Natural killer cell (primary cell): ENCODE data around the gene NRF1. TPM values are rescaled to one million over a fixed set of nuclear protein-coding genes. Genes with fewer than 3 reads are reported as not detected.
A peak's percentile ranks its signal among the peaks of the same experiment; 100 is the strongest.

Experiments
- ATAC-seq, 3 donors: fragments of 150-1000 bp in 2 of 3; fragments of 200-7000 bp in 1 of 3; cut with Tn5 transposase; 1 replicate in 1 of 3; 2 replicates in 2 of 3; pipeline ENCODE4 v1.10.0; 2021; ENCODE audit warnings: mild to moderate bottlenecking in 2 of 3, moderate library complexity in 2 of 3
- DNase-seq, 2 donors: peaks; one replicate each; pipeline versions ENCODE4 v3.0.0 to v3.0.0-alpha.2; 2013 to 2021; ENCODE audit warnings: mixed read lengths in 1 of 2
- H3K27ac ChIP-seq: one replicate; pipeline ENCODE4 v1.5.1; 2013; ENCODE audit warnings: mild to moderate bottlenecking, low read length
- H3K27me3 ChIP-seq: one replicate; pipeline ENCODE4 v1.6.1; 2013; ENCODE audit warnings: low read length; ENCODE audit not compliant: control insufficient read depth, insufficient read depth
- H3K36me3 ChIP-seq: one replicate; pipeline ENCODE4 v1.6.1; 2013; ENCODE audit warnings: low read length; ENCODE audit not compliant: control insufficient read depth, insufficient read depth
- H3K4me1 ChIP-seq: one replicate; pipeline ENCODE4 v1.6.1; 2013; ENCODE audit warnings: low read length; ENCODE audit not compliant: control insufficient read depth, insufficient read depth
- H3K4me3 ChIP-seq: one replicate; pipeline ENCODE4 v1.5.1; 2013; ENCODE audit warnings: low read length
- H3K9me3 ChIP-seq: one replicate; pipeline ENCODE4 v1.6.1; 2013; ENCODE audit warnings: low read length; ENCODE audit not compliant: control insufficient read depth, insufficient read depth
- H3K27ac Mint-ChIP-seq, 2 donors: one replicate each; pipeline ENCODE4 v1.8.0; 2022; ENCODE audit warnings: mild to moderate bottlenecking in 2 of 2, mixed read lengths in 2 of 2, moderate library complexity in 1 of 2
- H3K27me3 Mint-ChIP-seq, 2 donors: one replicate each; pipeline ENCODE4 v1.8.0; 2022; ENCODE audit warnings: low read depth in 2 of 2, mixed read lengths in 2 of 2
- H3K36me3 Mint-ChIP-seq: one replicate; pipeline ENCODE4 v1.8.0; 2022; ENCODE audit warnings: mixed read lengths
- H3K4me1 Mint-ChIP-seq, 2 donors: one replicate each; pipeline ENCODE4 v1.8.0; 2022; ENCODE audit warnings: mixed read lengths in 2 of 2
- H3K4me3 Mint-ChIP-seq: one replicate; pipeline ENCODE4 v1.8.0; 2022; ENCODE audit warnings: mild to moderate bottlenecking, moderate library complexity, mixed read lengths
- H3K9me3 Mint-ChIP-seq, 2 donors: one replicate each; pipeline ENCODE4 v1.8.0; 2022; ENCODE audit warnings: mixed read lengths in 2 of 2
- WGBS: methylation state at CpG from one replicate; pipeline ENCODE4 v1.1.7; 2013; ENCODE audit warnings: missing lambda C conversion rate; ENCODE audit not compliant: insufficient coverage; 5-methylcytosine and 5-hydroxymethylcytosine counted together
- intact Hi-C: fragments of 100-400 bp; cut with micrococcal nuclease; formaldehyde crosslinking; loops from one replicate; pipeline ENCODE4 v1.14.2; 2022
- total RNA-seq, 4 donors: library from RNA; stranded (reverse); fragments of 120-200 nt in 1 of 4; gene quantifications; one replicate each; pipeline versions ENCODE4 v1.2.3 to v1.2.4, GENCODE V29; 2013 to 2022
- TF ChIP-seq, protein P1 (sequence below): fragments of 200-600 bp; IDR thresholded peaks from one replicate; pipeline ENCODE4 v1.8.0; 2022; ENCODE audit warnings: antibody characterized with exemption

Gene NRF1
- total RNA-seq, 3 donors from 2014 or later (not counting 1 experiment from before 2014, with no cell fraction given): 39.8 to 43.5 (median 40.1) TPM

DNA sequence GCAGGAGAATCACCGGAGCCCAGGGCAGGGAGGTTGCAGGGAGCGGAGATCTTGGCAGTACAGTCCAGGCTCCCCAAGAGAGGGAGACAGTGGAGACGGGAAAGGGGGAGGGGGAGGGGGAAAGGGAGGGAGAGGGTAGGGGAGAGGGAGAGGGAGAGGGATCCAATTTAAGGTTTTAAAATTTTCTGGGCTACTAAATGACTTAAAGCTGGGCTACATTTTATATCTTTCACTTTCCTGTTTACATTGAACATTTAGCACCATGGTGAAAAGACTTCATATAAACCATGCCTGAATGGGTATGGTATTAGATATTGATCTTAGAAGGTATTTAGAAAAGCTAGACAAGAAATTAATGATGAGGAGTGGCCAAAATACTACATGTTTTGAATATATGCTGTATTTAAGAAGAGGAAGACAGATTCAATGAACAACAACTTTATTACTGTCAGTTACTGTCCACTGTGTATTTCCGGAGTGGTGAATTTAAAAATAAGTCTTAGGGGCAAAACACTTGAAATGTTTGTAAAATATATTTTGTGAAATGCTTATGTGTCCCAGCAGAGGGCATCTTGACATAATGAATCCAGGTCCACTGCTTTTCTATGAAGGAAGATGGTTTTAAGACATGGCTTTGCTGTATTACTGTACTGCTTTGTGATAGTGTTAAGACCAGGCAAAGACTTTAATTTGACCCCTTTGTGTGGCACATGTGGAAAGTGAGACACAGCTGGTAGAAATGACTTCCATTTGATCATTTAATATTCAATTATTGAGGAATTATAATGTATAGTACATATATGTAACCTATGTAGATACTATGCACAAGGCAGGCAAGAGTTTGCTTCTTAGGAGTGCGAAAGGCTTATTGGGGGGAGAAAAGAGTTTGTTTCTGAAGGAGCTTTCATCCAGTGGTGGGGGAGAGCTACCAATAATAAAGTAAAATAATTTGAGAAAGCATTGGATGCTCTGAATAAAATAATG is 52.8 kb downstream of the NRF1 start:
- ATAC-seq (peak in 2 of 3 donors; percentile 40 to 42), DNase-seq (peak in 1 of 2 donors; percentile 34)
- Mint-ChIP-seq H3K4me1 (peaks cover 13 to 21% of the 10 kb centered on the region in 2 donors), H3K9me3 (peaks cover 3 to 4% of the 10 kb centered on the region in 2 donors), H3K4me3 (no peak overlapping the region), H3K27me3 (no peaks in the 10 kb centered on the region), H3K36me3 (peaks cover 22% of the 10 kb centered on the region), H3K27ac (peak overlapping the region in 1 of 2 donors; percentile 5)
- WGBS: 73% methylated on average over 5 of the region's 5 CpGs
- TF ChIP-seq, protein P1, sequence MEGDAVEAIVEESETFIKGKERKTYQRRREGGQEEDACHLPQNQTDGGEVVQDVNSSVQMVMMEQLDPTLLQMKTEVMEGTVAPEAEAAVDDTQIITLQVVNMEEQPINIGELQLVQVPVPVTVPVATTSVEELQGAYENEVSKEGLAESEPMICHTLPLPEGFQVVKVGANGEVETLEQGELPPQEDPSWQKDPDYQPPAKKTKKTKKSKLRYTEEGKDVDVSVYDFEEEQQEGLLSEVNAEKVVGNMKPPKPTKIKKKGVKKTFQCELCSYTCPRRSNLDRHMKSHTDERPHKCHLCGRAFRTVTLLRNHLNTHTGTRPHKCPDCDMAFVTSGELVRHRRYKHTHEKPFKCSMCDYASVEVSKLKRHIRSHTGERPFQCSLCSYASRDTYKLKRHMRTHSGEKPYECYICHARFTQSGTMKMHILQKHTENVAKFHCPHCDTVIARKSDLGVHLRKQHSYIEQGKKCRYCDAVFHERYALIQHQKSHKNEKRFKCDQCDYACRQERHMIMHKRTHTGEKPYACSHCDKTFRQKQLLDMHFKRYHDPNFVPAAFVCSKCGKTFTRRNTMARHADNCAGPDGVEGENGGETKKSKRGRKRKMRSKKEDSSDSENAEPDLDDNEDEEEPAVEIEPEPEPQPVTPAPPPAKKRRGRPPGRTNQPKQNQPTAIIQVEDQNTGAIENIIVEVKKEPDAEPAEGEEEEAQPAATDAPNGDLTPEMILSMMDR: peak; percentile 28
- Histone ChIP-seq H3K4me1 (no peaks in the 10 kb centered on the region), H3K27me3 (no peaks in the 10 kb centered on the region), H3K4me3 (no peak overlapping the region), H3K9me3 (peaks cover 14% of the 10 kb centered on the region), H3K27ac (no peak overlapping the region), H3K36me3 (peaks cover 22% of the 10 kb centered on the region)
- intact Hi-C loops: loop anchor here (10.0 kb wide), 2 partner anchors 160 to 350 kb away; no protein-coding TSS in a partner anchor

DNA sequence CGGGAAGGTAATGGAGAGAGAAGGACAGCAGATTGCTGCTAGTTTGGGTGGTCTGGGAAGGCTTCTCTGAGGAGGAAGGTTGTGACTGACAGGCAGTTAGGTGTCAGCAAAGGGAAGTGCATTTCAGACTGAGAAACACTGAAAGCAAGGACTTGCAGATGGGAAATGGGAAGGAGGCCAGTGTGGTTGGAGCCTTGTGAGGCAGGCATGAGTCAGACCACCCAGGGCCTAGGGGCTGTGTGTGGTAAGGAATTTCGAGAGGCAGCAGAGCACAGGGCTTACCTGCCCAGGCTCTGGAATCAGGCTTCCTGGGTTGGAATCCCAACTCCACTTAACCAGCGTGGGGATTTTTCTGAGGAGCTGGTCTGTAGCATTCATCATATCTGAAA is 53.5 kb downstream of the NRF1 start:
- no peaks in the 10 kb centered on the region for H3K27me3 ChIP-seq
- Mint-ChIP-seq H3K27me3 (no peaks in the 10 kb centered on the region), H3K4me3 (no peak overlapping the region), H3K27ac (no peak overlapping the region), H3K9me3 (peaks cover 3 to 4% of the 10 kb centered on the region in 2 donors), H3K4me1 (peaks cover 13 to 21% of the 10 kb centered on the region in 2 donors), H3K36me3 (peaks cover 15% of the 10 kb centered on the region)
- H3K27ac ChIP-seq: no peak overlapping the region
- TF ChIP-seq, protein P1: no peak
- no peaks in the 10 kb centered on the region for H3K4me1 ChIP-seq
- DNase-seq (no peak), ATAC-seq (no peak)
- peaks cover 18% of the 10 kb centered on the region for H3K36me3 ChIP-seq
- no peak overlapping the region for H3K4me3 ChIP-seq
- peaks cover 14% of the 10 kb centered on the region for H3K9me3 ChIP-seq
- WGBS: 87% methylated on average over 3 of the region's 3 CpGs
- intact Hi-C loops: loop anchor here (10.0 kb wide), 2 partner anchors 160 to 350 kb away; no protein-coding TSS in a partner anchor

DNA sequence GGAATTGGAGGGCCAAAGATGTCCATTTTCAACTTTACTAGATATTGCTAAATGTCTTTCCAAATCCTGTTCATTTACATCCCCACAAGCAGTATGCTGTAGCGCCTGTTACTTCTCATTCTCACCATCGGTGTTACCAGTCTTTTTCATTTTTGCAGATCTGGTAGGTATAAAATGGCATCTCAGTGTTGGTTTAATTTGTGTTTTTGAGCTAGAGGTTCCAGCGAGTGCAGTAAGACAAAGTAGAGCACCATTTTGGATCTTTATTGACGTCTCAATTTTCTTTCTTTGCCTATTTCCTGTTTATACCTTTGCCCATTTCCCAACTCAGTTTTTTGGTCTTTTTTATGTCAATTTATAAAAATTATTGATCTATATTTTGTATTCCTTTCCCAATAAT is 55.6 kb downstream of the NRF1 start:
- Histone ChIP-seq H3K4me3 (no peak overlapping the region), H3K27me3 (no peaks in the 10 kb centered on the region), H3K27ac (no peak overlapping the region), H3K9me3 (no peaks in the 10 kb centered on the region), H3K36me3 (peaks cover 10% of the 10 kb centered on the region), H3K4me1 (no peaks in the 10 kb centered on the region)
- no peak for DNase-seq
- intact Hi-C loops: loop anchor here (10.0 kb wide), 2 partner anchors 158 to 348 kb away; no protein-coding TSS in a partner anchor
- Mint-ChIP-seq H3K4me3 (no peak overlapping the region), H3K27me3 (no peaks in the 10 kb centered on the region), H3K36me3 (peaks cover 4% of the 10 kb centered on the region), H3K27ac (no peak overlapping the region), H3K4me1 (peaks cover 11 to 13% of the 10 kb centered on the region in 2 donors), H3K9me3 (no peaks in the 10 kb centered on the region)
- TF ChIP-seq, protein P1: no peak
- ATAC-seq: no peak
- 93% methylated on average over 2 of the region's 4 CpGs for WGBS
